ENCODE results near the gene ADAM10. TPM values are rescaled to one million over a fixed set of nuclear protein-coding genes. Genes with fewer than 3 reads are reported as not detected.
"Not testable (repeated sequence)": the region's sequence is repeated elsewhere in the genome, so short reads cannot be mapped to it uniquely, and the experiment has no call there.

Gene ADAM10
- total RNA-seq, 2 donors from 2014 or later = 79.8 to 84.8 TPM

- ATAC-seq (no peak), DNase-seq (no peak)
- intact Hi-C loops (cut with DNase I) = no loop called here
Measured at GRCh38 chr15:58632789-58633188, 116.7 kb downstream of the ADAM10 start.

- intact Hi-C loops (cut with DNase I) = no loop called here
- ATAC-seq = no peak
- no peak for DNase-seq
Measured at GRCh38 chr15:58631319-58631718, 118.2 kb downstream of the ADAM10 start.

GRCh38 chr15:58629625-58630024 is 119.9 kb downstream of the ADAM10 start:
- intact Hi-C loops (cut with DNase I) = loop anchor here in 1 of 2 donors (10.0 kb wide), 1 partner anchor 185 kb away; no protein-coding TSS in a partner anchor
- ATAC-seq = no peak

GRCh38 chr15:58628206-58628947 is 121.1 kb downstream of the ADAM10 start:
- DNase-seq (no peak), ATAC-seq (peak; percentile 53 to 59)
- intact Hi-C loops (cut with DNase I) = loop anchor here in 1 of 2 donors (10.0 kb wide), 1 partner anchor 184 kb away; no protein-coding TSS in a partner anchor

More at GRCh38 chr15:58629625-58630024, 119.9 kb downstream of the ADAM10 start:
- DNase-seq = no peak

GRCh38 chr15:58627701-58628100 is 121.8 kb downstream of the ADAM10 start:
- DNase-seq (no peak), ATAC-seq (no peak)
- intact Hi-C loops (cut with DNase I) = loop anchor here in 1 of 2 donors (10.0 kb wide), 1 partner anchor 183 kb away; no protein-coding TSS in a partner anchor

GRCh38 chr15:58627046-58627445 is 122.5 kb downstream of the ADAM10 start:
- ATAC-seq (no peak), DNase-seq (no peak)
- intact Hi-C loops (cut with DNase I) = loop anchor here in 1 of 2 donors (10.0 kb wide), 1 partner anchor 182 kb away; no protein-coding TSS in a partner anchor

- intact Hi-C loops (cut with DNase I) = loop anchor here in 1 of 2 donors (10.0 kb wide), 1 partner anchor 182 kb away; no protein-coding TSS in a partner anchor
- ATAC-seq = no peak
- no peak for DNase-seq
Measured at GRCh38 chr15:58626378-58626777, 123.1 kb downstream of the ADAM10 start.

GRCh38 chr15:58622877-58623276 is 126.6 kb downstream of the ADAM10 start:
- ATAC-seq (no peak), DNase-seq (no peak)
- intact Hi-C loops (cut with DNase I) = loop anchor here in 1 of 2 donors (10.0 kb wide), 1 partner anchor 178 kb away; no protein-coding TSS in a partner anchor

- not testable (repeated sequence) for DNase-seq, ATAC-seq
- intact Hi-C loops (cut with DNase I) = loop anchor here in 1 of 2 donors (10.0 kb wide), 1 partner anchor 175 kb away; no protein-coding TSS in a partner anchor
Measured at GRCh38 chr15:58620268-58620667, 129.2 kb downstream of the ADAM10 start.

GRCh38 chr15:58616171-58616570 is 133.3 kb downstream of the ADAM10 start:
- DNase-seq = no peak
- intact Hi-C loops (cut with DNase I) = no loop called here

GRCh38 chr15:58611731-58612676 is 137.5 kb downstream of the ADAM10 start:
- intact Hi-C loops (cut with DNase I) = no loop called here
- no peak for DNase-seq
- no peak for ATAC-seq

More at GRCh38 chr15:58616171-58616570, 133.3 kb downstream of the ADAM10 start:
- ATAC-seq = no peak

- intact Hi-C loops (cut with DNase I) = no loop called here
- ATAC-seq (no peak), DNase-seq (no peak)
Measured at GRCh38 chr15:58608711-58609110, 140.8 kb downstream of the ADAM10 start.

GRCh38 chr15:58608129-58608590 is 141.3 kb downstream of the ADAM10 start:
- no peak for DNase-seq
- intact Hi-C loops (cut with DNase I) = no loop called here
- ATAC-seq = peak in 1 of 2 donors; percentile 58

- intact Hi-C loops (cut with DNase I) = no loop called here
- no peak for DNase-seq
Measured at GRCh38 chr15:58606577-58607080, 142.9 kb downstream of the ADAM10 start.

GRCh38 chr15:58605931-58606530 is 143.5 kb downstream of the ADAM10 start:
- no peak for DNase-seq
- intact Hi-C loops (cut with DNase I) = no loop called here
- no peak for ATAC-seq

More at GRCh38 chr15:58606577-58607080, 142.9 kb downstream of the ADAM10 start:
- ATAC-seq = no peak

- ATAC-seq (no peak), DNase-seq (no peak)
- intact Hi-C loops (cut with DNase I) = no loop called here
Measured at GRCh38 chr15:58604455-58604923, 145.0 kb downstream of the ADAM10 start.

- DNase-seq; intact Hi-C loops (cut with DNase I): not testable (repeated sequence)
Measured at GRCh38 chr15:58603927-58604326, 145.6 kb downstream of the ADAM10 start.

GRCh38 chr15:58602823-58603222 is 146.7 kb downstream of the ADAM10 start:
- intact Hi-C loops (cut with DNase I) = no loop called here
- ATAC-seq (no peak), DNase-seq (no peak)

More at GRCh38 chr15:58603927-58604326, 145.6 kb downstream of the ADAM10 start:
- not testable (repeated sequence) for ATAC-seq
